HCT116 (cell line): Measurements from ENCODE around the gene MEGF8. TPM values are rescaled to one million over a fixed set of nuclear protein-coding genes. Genes with fewer than 3 reads are reported as not detected.

Experiments
- ATAC-seq: fragments of 200-7000 bp; cut with Tn5 transposase; 2 replicates; pipeline ENCODE4 v1.9.1; 2020; ENCODE audit warnings: mild to moderate bottlenecking, moderate library complexity
- BruUV-seq: library from RNA; stranded (reverse); fragments of 400-500 nt; replicated peaks from 2 replicates; lab custom pipeline; 2021; lab: Mats Ljungman, UMichigan
- CTCF ChIA-PET: fragments of 300-600 bp; sonication (Branson Sonifier 250); formaldehyde crosslinking; loops from one replicate; lab custom pipeline; 2021; ENCODE audit warnings: antibody characterized with exemption; lab: Charles Lee
- POLR2A ChIA-PET: fragments of 300-600, 350-600 bp; sonication (Branson Sonifier 250); formaldehyde crosslinking; loops from one replicate; lab custom pipeline; 2021; ENCODE audit warnings: antibody characterized with exemption; lab: Charles Lee
- RAD21 ChIA-PET, 2 experiments: fragments of 300-600 bp; sonication (Branson Sonifier 250); formaldehyde crosslinking; loops; one replicate each; lab custom pipeline; 2023; ENCODE audit warnings: low total read pairs in 2 of 2; ENCODE audit not compliant: uncharacterized antibody in 2 of 2, unreplicated experiment in 2 of 2, low non-redundant PET in 1 of 2; lab: Charles Lee
- DNase-seq: peaks from one replicate; pipeline ENCODE4 v3.0.0-alpha.2; 2010; ENCODE audit warnings: low read depth, low spot score
- H2AFZ ChIP-seq: fragments of 200-600 bp; shearing (Covaris generic), sonication (generic); 2 replicates; pipeline ENCODE4 v1.6.1; 2017; ENCODE audit warnings: low read depth, mixed run types, mixed read lengths, antibody characterized with exemption, low read length; ENCODE audit not compliant: poor library complexity, severe bottlenecking
- H3K27ac ChIP-seq: 2 replicates; pipeline ENCODE4 v1.5.1; 2012; ENCODE audit warnings: low read depth, low read length
- H3K27me3 ChIP-seq: fragments of 200-600 bp; sonication (generic); 2 replicates; pipeline ENCODE4 v1.6.1; 2016; ENCODE audit warnings: mixed run types, low read length, mixed read lengths; ENCODE audit not compliant: insufficient read depth
- H3K36me3 ChIP-seq, 2 experiments: fragments of 200-500 bp in 1 of 2; fragments of 200-600 bp in 1 of 2; sonication (Bioruptor generic) in 1 of 2; sonication (generic) in 1 of 2; 2 replicates each; pipeline versions ENCODE4 v1.5.1 to v1.6.1; 2014 to 2016; ENCODE audit warnings: low read length in 2 of 2, inconsistent platforms in 1 of 2, mixed read lengths in 1 of 2, mixed run types in 1 of 2; ENCODE audit not compliant: insufficient read depth in 2 of 2, control insufficient read depth in 1 of 2
- H3K4me1 ChIP-seq, 2 experiments: fragments of 200-600 bp in 1 of 2; sonication (generic) in 1 of 2; 2 replicates each; pipeline versions ENCODE4 v1.5.1 to v1.6.1; 2012 to 2017; ENCODE audit warnings: low read length in 2 of 2, inconsistent platforms in 1 of 2, mild to moderate bottlenecking in 1 of 2, mixed read lengths in 1 of 2, mixed run types in 1 of 2, moderate library complexity in 1 of 2; ENCODE audit not compliant: insufficient read depth in 2 of 2, control insufficient read depth in 1 of 2
- H3K4me2 ChIP-seq: fragments of 200-600 bp; sonication (generic); 2 replicates; pipeline ENCODE4 v1.6.1; 2017; ENCODE audit warnings: mixed run types, low read length, mixed read lengths
- H3K4me3 ChIP-seq, 2 experiments: fragments of 200-600 bp in 1 of 2; sonication (generic) in 1 of 2; replicated peaks in 1 of 2; 2 replicates each; pipeline ENCODE4 v1.5.1; 2011 to 2016; ENCODE audit warnings: low read length in 2 of 2, control low read depth in 1 of 2, low read depth in 1 of 2, mild to moderate bottlenecking in 1 of 2, mixed read lengths in 1 of 2, mixed run types in 1 of 2
- H3K79me2 ChIP-seq: fragments of 200-600 bp; sonication (generic); 2 replicates; pipeline ENCODE4 v1.6.1; 2017; ENCODE audit warnings: mild to moderate bottlenecking, mixed run types, low read length, moderate library complexity, mixed read lengths; ENCODE audit not compliant: insufficient read depth
- H3K9ac ChIP-seq: fragments of 200-600 bp; sonication (generic); 2 replicates; pipeline ENCODE4 v1.6.1; 2016; ENCODE audit warnings: low read length, mixed read lengths
- H3K9me2 ChIP-seq: fragments of 200-600 bp; sonication (generic), shearing (Covaris generic); 2 replicates; pipeline ENCODE4 v1.6.1; 2017; ENCODE audit warnings: mixed run types, mild to moderate bottlenecking, moderate library complexity; ENCODE audit not compliant: insufficient read depth
- H3K9me3 ChIP-seq, 2 experiments: fragments of 200-500 bp in 1 of 2; fragments of 200-600 bp in 1 of 2; sonication (Bioruptor generic) in 1 of 2; sonication (generic) in 1 of 2; 2 replicates each; pipeline ENCODE4 v1.6.1; 2014 to 2017; ENCODE audit warnings: low read length in 2 of 2, mixed read lengths in 2 of 2, inconsistent platforms in 1 of 2, low read depth in 1 of 2, mild to moderate bottlenecking in 1 of 2, mixed run types in 1 of 2, moderate library complexity in 1 of 2; ENCODE audit not compliant: control insufficient read depth in 1 of 2, insufficient read depth in 1 of 2
- H4K20me1 ChIP-seq: fragments of 200-600 bp; sonication (generic), shearing (Covaris generic); 2 replicates; pipeline ENCODE4 v1.6.1; 2017; ENCODE audit warnings: mixed run types, mild to moderate bottlenecking, moderate library complexity; ENCODE audit not compliant: insufficient read depth
- CBX3 ChIP-seq: IDR thresholded peaks from 2 replicates; pipeline ENCODE4 v1.6.1; 2012; ENCODE audit warnings: low read depth
- ELF1 ChIP-seq: IDR thresholded peaks from 2 replicates; pipeline ENCODE4 v1.6.1; 2012; ENCODE audit warnings: low read depth, borderline replicate concordance
- EZH2phosphoT487 ChIP-seq: fragments of 200-600 bp; IDR thresholded peaks from 2 replicates; pipeline ENCODE4 v1.6.1; 2018; ENCODE audit warnings: antibody characterized with exemption, borderline replicate concordance
- FOSL1 ChIP-seq: IDR thresholded peaks from 2 replicates; pipeline ENCODE4 v1.6.1; 2012; ENCODE audit warnings: low read depth
- JUND ChIP-seq: IDR thresholded peaks from 2 replicates; pipeline ENCODE4 v1.6.1; 2012
- POLR2A ChIP-seq: IDR thresholded peaks from 2 replicates; pipeline ENCODE4 v1.7.0; 2011; ENCODE audit warnings: borderline replicate concordance; ENCODE audit not compliant: insufficient read depth, insufficient read length; ENCODE audit errors: extremely low read depth
- POLR2AphosphoS5 ChIP-seq: IDR thresholded peaks from 2 replicates; pipeline ENCODE4 v1.6.1; 2011; ENCODE audit warnings: mild to moderate bottlenecking, low read depth, low read length, moderate library complexity
- RAD21 ChIP-seq: IDR thresholded peaks from 2 replicates; pipeline ENCODE4 v1.6.1; 2012; ENCODE audit warnings: low read depth, mild to moderate bottlenecking
- REST ChIP-seq: IDR thresholded peaks from 2 replicates; pipeline ENCODE4 v1.6.1; 2012; ENCODE audit warnings: low read depth
- SIN3A ChIP-seq: IDR thresholded peaks from 2 replicates; pipeline ENCODE4 v1.6.1; 2012; ENCODE audit warnings: low read depth
- SP1 ChIP-seq: IDR thresholded peaks from 2 replicates; pipeline ENCODE4 v1.6.1; 2012; ENCODE audit warnings: low read depth
- SRF ChIP-seq: IDR thresholded peaks from 2 replicates; pipeline ENCODE4 v1.6.1; 2012; ENCODE audit warnings: low read depth
- TCF7L2 ChIP-seq: IDR thresholded peaks from 2 replicates; pipeline ENCODE4 v1.7.0; 2011; ENCODE audit warnings: borderline replicate concordance, inconsistent platforms; ENCODE audit not compliant: insufficient read depth, insufficient read length; ENCODE audit errors: extremely low read depth
- YY1 ChIP-seq: IDR thresholded peaks from 2 replicates; pipeline ENCODE4 v1.6.1; 2011; ENCODE audit warnings: low read length, low read depth, moderate library complexity, mild to moderate bottlenecking; ENCODE audit not compliant: insufficient replicate concordance; ENCODE audit errors: extremely low read depth
- ZFX ChIP-seq: fragments of 450-650 bp; IDR thresholded peaks from 2 replicates; pipeline ENCODE4 v1.6.1; 2017
- ZNF274 ChIP-seq: fragments of 200-500 bp; sonication (Bioruptor generic); IDR thresholded peaks from 2 replicates; pipeline ENCODE4 v1.6.1; 2014; ENCODE audit warnings: mild to moderate bottlenecking, low read depth, low read length, inconsistent platforms
- intact Hi-C: fragments of 100-400 bp; cut with micrococcal nuclease; formaldehyde crosslinking; loops from 2 replicates; pipeline ENCODE4 v1.10.0; 2022
- total RNA-seq: library from RNA; stranded (reverse); gene quantifications from one replicate; pipeline ENCODE4 v1.2.1, GENCODE V29; 2021; ENCODE audit not compliant: unreplicated experiment
- TF ChIP-seq, protein P1 (sequence below): IDR thresholded peaks from 2 replicates; pipeline ENCODE4 v1.6.1; 2012
- TF ChIP-seq, protein P2 (sequence below): IDR thresholded peaks from 2 replicates; pipeline ENCODE4 v1.6.1; 2012
- TF ChIP-seq, protein P3 (sequence below), 3 experiments: fragments of 200-600 bp in 1 of 3; sonication (generic) in 1 of 3; IDR thresholded peaks in 2 of 3; conservative IDR thresholded peaks in 1 of 3; 2 replicates each; pipeline ENCODE4 v1.5.1; 2012 to 2017; ENCODE audit warnings: low read depth in 2 of 3, low read length in 2 of 3, antibody characterized with exemption in 1 of 3, borderline replicate concordance in 1 of 3, control low read depth in 1 of 3, mild to moderate bottlenecking in 1 of 3, mixed read lengths in 1 of 3, mixed run types in 1 of 3, moderate library complexity in 1 of 3; ENCODE audit not compliant: insufficient read depth in 1 of 3
- TF ChIP-seq, protein P4 (sequence below): IDR thresholded peaks from 2 replicates; pipeline ENCODE4 v1.6.1; 2011; ENCODE audit warnings: mild to moderate bottlenecking, low read length, moderate library complexity; ENCODE audit not compliant: insufficient replicate concordance; ENCODE audit errors: extremely low read depth

Gene MEGF8
- total RNA-seq, 1 experiment from 2014 or later = 24.0 TPM

GRCh38 chr19:42353341-42354015, 28.0 kb downstream of the MEGF8 start:
- no peak for ATAC-seq

More at GRCh38 chr19:42353341-42354015, 28.0 kb downstream of the MEGF8 start:
- H3K27me3 ChIP-seq = no peaks in the 10 kb centered on the region
- no peaks in the 10 kb centered on the region for H4K20me1 ChIP-seq
- no peaks in the 10 kb centered on the region for H3K4me1 ChIP-seq
- no peaks in the 10 kb centered on the region for H3K79me2 ChIP-seq
- H3K9me3 ChIP-seq = no peaks in the 10 kb centered on the region
- H2AFZ ChIP-seq = no peak overlapping the region
- intact Hi-C loops = no loop called here
- no peaks in the 10 kb centered on the region for H3K9me2 ChIP-seq
- ChIA-PET CTCF (no interaction called here), POLR2A (no interaction called here), RAD21 (no interaction called here)
- no peak for DNase-seq
- H3K4me2 ChIP-seq = no peak overlapping the region
- no TSS peak for BruUV-seq
- H3K36me3 ChIP-seq = no peaks in the 10 kb centered on the region; a peak in 1 of 4 replicates
- TF ChIP-seq ELF1 = no peak
- TF ChIP-seq POLR2AphosphoS5 = no peak
- no peak for TF ChIP-seq CBX3
- no peak for TF ChIP-seq FOSL1
- no peak for TF ChIP-seq RAD21
- no peak for TF ChIP-seq SIN3A
- no peak for TF ChIP-seq TCF7L2
- TF ChIP-seq JUND = no peak
- no peak for TF ChIP-seq ZFX
- no peak for TF ChIP-seq SRF
- TF ChIP-seq, protein P1, sequence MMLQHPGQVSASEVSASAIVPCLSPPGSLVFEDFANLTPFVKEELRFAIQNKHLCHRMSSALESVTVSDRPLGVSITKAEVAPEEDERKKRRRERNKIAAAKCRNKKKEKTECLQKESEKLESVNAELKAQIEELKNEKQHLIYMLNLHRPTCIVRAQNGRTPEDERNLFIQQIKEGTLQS = no peak
- no peak for TF ChIP-seq YY1
- TF ChIP-seq, protein P2, sequence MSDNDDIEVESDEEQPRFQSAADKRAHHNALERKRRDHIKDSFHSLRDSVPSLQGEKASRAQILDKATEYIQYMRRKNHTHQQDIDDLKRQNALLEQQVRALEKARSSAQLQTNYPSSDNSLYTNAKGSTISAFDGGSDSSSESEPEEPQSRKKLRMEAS = no peak
- TF ChIP-seq REST = no peak
- TF ChIP-seq POLR2A = no peak
- TF ChIP-seq ZNF274 = no peak
- TF ChIP-seq EZH2phosphoT487 = no peak
- TF ChIP-seq, protein P3, sequence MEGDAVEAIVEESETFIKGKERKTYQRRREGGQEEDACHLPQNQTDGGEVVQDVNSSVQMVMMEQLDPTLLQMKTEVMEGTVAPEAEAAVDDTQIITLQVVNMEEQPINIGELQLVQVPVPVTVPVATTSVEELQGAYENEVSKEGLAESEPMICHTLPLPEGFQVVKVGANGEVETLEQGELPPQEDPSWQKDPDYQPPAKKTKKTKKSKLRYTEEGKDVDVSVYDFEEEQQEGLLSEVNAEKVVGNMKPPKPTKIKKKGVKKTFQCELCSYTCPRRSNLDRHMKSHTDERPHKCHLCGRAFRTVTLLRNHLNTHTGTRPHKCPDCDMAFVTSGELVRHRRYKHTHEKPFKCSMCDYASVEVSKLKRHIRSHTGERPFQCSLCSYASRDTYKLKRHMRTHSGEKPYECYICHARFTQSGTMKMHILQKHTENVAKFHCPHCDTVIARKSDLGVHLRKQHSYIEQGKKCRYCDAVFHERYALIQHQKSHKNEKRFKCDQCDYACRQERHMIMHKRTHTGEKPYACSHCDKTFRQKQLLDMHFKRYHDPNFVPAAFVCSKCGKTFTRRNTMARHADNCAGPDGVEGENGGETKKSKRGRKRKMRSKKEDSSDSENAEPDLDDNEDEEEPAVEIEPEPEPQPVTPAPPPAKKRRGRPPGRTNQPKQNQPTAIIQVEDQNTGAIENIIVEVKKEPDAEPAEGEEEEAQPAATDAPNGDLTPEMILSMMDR (IDR thresholded peaks at IDR 0.05 in 2 of 3, conservative IDR thresholded peaks at IDR 0.05 in 1 of 3; ENCODE audit: borderline replicate concordance in 1 of 3, insufficient read depth in 1 of 3, low read depth in 2 of 3, low read length in 2 of 3) = no peak
- TF ChIP-seq, protein P4, sequence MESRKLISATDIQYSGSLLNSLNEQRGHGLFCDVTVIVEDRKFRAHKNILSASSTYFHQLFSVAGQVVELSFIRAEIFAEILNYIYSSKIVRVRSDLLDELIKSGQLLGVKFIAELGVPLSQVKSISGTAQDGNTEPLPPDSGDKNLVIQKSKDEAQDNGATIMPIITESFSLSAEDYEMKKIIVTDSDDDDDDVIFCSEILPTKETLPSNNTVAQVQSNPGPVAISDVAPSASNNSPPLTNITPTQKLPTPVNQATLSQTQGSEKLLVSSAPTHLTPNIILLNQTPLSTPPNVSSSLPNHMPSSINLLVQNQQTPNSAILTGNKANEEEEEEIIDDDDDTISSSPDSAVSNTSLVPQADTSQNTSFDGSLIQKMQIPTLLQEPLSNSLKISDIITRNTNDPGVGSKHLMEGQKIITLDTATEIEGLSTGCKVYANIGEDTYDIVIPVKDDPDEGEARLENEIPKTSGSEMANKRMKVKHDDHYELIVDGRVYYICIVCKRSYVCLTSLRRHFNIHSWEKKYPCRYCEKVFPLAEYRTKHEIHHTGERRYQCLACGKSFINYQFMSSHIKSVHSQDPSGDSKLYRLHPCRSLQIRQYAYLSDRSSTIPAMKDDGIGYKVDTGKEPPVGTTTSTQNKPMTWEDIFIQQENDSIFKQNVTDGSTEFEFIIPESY = no peak
- TF ChIP-seq SP1 = no peak
- no peak overlapping the region for H3K4me3 ChIP-seq
- H3K9ac ChIP-seq = no peak overlapping the region
- no peak overlapping the region for H3K27ac ChIP-seq
